ENCODE measurements around the gene DUSP21.
"Not testable (repeated sequence)": the region's sequence is repeated elsewhere in the genome, so short reads cannot be mapped to it uniquely, and the experiment has no call there.

Gene DUSP21

GRCh38 chrX:44876086-44876485, 32.3 kb downstream of the DUSP21 start:
- no peak for DNase-seq (ENCODE audit: low read depth in 2 of 2)

DNA sequence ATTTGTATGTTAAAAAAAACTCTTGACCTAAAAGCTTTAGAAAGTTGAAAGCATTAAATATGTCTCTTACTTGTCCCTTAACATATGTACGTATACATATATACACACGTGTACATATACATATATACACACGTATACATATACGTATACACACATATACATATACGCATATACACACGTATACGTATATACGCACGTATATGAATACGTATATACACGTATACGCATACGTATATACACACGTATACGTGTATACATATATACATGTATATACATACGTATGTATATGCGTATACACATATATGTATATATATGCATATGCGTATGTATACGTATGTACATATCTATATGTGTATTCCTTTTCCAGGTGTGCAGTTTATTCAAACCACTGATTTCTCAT, 32.9 kb downstream of the DUSP21 start:
- DNase-seq (ENCODE audit: low read depth in 2 of 2): no peak

DNA sequence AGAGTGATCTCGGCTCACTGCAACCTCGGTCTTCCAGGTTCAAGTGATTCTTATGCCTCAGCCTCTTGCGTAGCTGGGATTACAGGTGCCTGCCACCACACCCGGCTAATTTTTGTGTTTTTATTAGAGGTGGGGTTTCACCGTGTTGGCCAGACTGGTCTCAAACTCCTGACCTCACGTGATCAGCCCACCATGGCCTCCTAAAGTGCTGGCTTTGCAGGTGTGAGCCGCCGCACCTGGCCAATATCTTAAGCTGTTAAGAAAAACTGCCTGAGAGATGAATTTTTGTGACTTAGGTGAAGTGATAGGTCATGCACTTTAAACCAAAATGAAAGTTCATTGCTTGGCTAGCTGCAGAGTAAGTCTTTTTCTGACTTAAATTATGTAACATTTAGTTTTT, 35.0 kb downstream of the DUSP21 start:
- DNase-seq (ENCODE audit: low read depth in 2 of 2): no peak

DNA sequence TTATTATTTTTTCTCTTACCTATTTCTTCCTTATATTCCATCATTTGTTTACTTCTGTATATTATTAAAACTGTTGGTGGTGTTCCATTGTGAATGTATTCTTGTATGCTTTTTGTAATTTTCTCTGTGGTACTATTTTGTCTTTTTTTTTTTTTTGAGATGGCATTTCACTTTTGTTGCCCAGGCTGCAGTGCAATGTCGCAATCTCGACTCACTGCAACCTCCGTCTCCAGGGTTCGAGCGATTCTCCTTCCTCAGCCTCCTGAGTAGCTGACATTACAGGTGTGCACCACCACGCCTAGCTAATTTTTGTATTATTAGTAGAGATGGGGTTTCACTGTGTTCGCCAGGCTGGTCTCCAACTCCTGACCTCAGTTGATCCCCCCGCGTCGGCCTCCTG, 37.7 kb downstream of the DUSP21 start:
- DNase-seq (ENCODE audit: low read depth in 2 of 2): no peak

GRCh38 chrX:44882635-44883034, 38.8 kb downstream of the DUSP21 start:
- no peak for DNase-seq (ENCODE audit: low read depth in 2 of 2)

DNA sequence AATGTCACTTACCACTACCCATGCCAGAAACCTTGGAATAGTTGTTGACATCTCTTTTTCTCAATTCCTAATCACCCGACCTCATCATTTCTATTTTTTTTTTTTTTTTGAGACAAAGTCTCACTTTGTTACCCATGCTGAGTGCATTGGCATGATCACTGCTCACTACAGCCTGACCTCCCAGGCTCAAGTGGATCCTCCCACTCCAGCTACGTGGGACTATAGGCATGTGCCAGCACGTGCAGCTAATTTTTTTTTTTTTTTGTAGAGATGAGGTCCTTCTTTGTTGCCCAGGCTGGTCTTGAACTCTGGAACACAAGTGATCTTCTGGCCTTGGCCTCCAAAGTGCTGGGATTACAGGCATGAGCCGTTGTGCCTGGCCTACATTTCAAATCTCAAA, 41.1 kb downstream of the DUSP21 start:
- no peak for DNase-seq (ENCODE audit: low read depth in 2 of 2)

GRCh38 chrX:44889824-44890223, 46.0 kb downstream of the DUSP21 start:
- no peak for DNase-seq (ENCODE audit: low read depth in 2 of 2)

DNA sequence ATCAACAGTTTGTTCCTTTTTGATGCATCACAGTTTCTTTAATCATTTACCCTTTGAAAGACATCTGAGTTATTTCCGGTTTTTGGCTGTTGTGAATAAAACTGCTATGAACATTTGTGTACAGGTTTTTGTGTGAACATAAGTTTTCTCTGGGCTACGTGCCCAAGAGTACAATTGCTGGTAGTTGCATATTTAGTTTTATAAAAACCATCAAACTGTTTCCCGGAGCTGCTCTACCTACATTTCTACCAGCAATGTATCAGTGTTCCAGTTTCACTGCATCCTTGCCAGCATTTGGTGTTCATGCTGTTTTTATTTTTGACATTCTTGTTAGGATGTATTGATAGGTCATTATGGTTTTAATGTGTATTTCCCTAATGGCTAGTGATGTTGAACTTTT, 46.4 kb downstream of the DUSP21 start:
- no peak for DNase-seq (ENCODE audit: low read depth in 2 of 2)

DNA sequence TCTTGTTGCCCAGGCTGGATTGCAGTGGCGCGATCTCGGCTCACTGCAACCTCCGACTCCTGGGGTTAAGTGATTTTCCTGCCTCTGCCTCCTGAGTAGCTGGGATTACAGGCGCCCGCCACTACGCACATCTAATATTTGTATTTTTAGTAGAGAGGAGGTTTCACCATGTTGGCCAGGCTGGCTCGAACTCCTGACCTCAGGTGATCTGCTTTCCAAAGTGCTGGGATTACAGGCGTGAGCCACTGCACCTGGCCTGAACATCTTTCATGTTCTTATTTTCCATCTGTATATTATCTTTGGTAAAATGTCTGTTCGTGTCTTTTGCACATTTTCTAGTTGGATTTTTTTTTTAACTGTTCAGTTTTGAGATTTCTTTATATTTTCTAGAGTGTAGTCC, 46.9 kb downstream of the DUSP21 start:
- DNase-seq (ENCODE audit: low read depth in 2 of 2): not testable (repeated sequence)

DNA sequence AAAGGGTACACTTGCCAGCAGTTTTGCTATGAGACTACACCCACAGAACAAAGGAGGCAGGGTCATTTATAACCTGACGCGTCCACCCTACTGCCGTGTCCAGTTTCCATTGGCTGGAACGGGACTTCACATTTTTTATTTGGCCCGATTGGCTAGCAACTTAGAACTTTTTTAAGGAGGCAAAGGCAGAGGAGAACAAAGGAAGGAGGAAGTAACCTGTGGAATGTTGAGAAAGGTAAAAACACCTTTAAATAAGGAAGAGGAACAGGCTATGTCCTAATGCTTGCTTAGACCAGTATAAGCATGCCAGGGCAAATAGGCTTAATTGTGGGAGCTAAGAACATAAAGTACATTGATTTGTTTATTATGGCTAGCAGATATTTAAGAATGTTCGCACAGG, 47.8 kb downstream of the DUSP21 start:
- no peak for DNase-seq (ENCODE audit: low read depth in 2 of 2)

All from stimulated activated CD8-positive, alpha-beta memory T cell treated with anti-CD3 and anti-CD28 coated beads, Interleukin-15, amount 100 ng/mL, for 4 hours (primary cell).